HG03064 (cell line): ENCODE measurements around the gene SMTN.

ENCODE experiments used
- ATAC-seq: cut with Tn5 transposase; IDR thresholded peaks from one replicate; pipeline ENCODE4 v1.9.1; 2021; ENCODE audit warnings: low read depth; ENCODE audit not compliant: unreplicated experiment

Gene SMTN

GRCh38 chr22:31124811-31125465 is 43.8 kb downstream of the SMTN start:
- no peak for ATAC-seq

- no peak for ATAC-seq
Measured at GRCh38 chr22:31125521-31126117, 44.5 kb downstream of the SMTN start.

- no peak for ATAC-seq
Measured at GRCh38 chr22:31126128-31126868, 45.2 kb downstream of the SMTN start.

GRCh38 chr22:31126869-31127175 is 45.7 kb downstream of the SMTN start:
- no peak for ATAC-seq

- ATAC-seq = no peak
Measured at GRCh38 chr22:31127181-31127772, 46.2 kb downstream of the SMTN start.

GRCh38 chr22:31128156-31128555 is 47.0 kb downstream of the SMTN start:
- ATAC-seq = no peak

GRCh38 chr22:31130873-31131272 is 49.8 kb downstream of the SMTN start:
- ATAC-seq = no peak

GRCh38 chr22:31133911-31134310 is 52.8 kb downstream of the SMTN start:
- ATAC-seq = no peak

GRCh38 chr22:31134688-31135087 is 53.6 kb downstream of the SMTN start:
- no peak for ATAC-seq

- no peak for ATAC-seq
Measured at GRCh38 chr22:31135706-31136105, 54.6 kb downstream of the SMTN start.

- ATAC-seq = no peak
Measured at GRCh38 chr22:31136155-31136554, 55.0 kb downstream of the SMTN start.

- no peak for ATAC-seq
Measured at GRCh38 chr22:31136711-31137110, 55.6 kb downstream of the SMTN start.

- ATAC-seq = no peak
Measured at GRCh38 chr22:31137721-31138120, 56.6 kb downstream of the SMTN start.

GRCh38 chr22:31138126-31138525 is 57.0 kb downstream of the SMTN start:
- ATAC-seq = no peak

- no peak for ATAC-seq
Measured at GRCh38 chr22:31139066-31139465, 57.9 kb downstream of the SMTN start.

GRCh38 chr22:31139866-31140716 is 59.0 kb downstream of the SMTN start, which contains the start of gene PLA2G3:
Gene PLA2G3, minus strand, starts transcription at chr22:31140508. Its CDS starts 154 bp downstream, at chr22:31140354.
- no peak for ATAC-seq

- no peak for ATAC-seq
Measured at GRCh38 chr22:31140746-31141145, 59.6 kb downstream of the SMTN start.

- no peak for ATAC-seq
Measured at GRCh38 chr22:31141551-31141950, 60.4 kb downstream of the SMTN start.

- ATAC-seq = no peak
Measured at GRCh38 chr22:31142285-31142684, 61.2 kb downstream of the SMTN start.

GRCh38 chr22:31143038-31143437 is 61.9 kb downstream of the SMTN start:
- no peak for ATAC-seq

- no peak for ATAC-seq
Measured at GRCh38 chr22:31143537-31143936, 62.4 kb downstream of the SMTN start.
